SK-N-DZ (cell line): ENCODE results near the gene PLIN5.

Source experiments
- DNase-seq: peaks from one replicate; pipeline ENCODE4 v3.0.0-alpha.2; 2015; ENCODE audit warnings: low spot score

The PLIN5 gene

GRCh38 chr19:4492337-4493103 is 42.5 kb downstream of the PLIN5 start:
- DNase-seq: no peak

GRCh38 chr19:4491446-4491845 is 43.6 kb downstream of the PLIN5 start:
- no peak for DNase-seq

GRCh38 chr19:4488496-4488895 is 46.5 kb downstream of the PLIN5 start:
- DNase-seq: no peak

GRCh38 chr19:4487572-4487971 is 47.5 kb downstream of the PLIN5 start:
- DNase-seq: no peak

- no peak for DNase-seq
Measured at GRCh38 chr19:4483385-4483784, 51.6 kb downstream of the PLIN5 start.

GRCh38 chr19:4482721-4483364 is 52.2 kb downstream of the PLIN5 start:
- no peak for DNase-seq

GRCh38 chr19:4477034-4477801 is 57.8 kb downstream of the PLIN5 start:
- no peak for DNase-seq

GRCh38 chr19:4474514-4475022 is 60.5 kb downstream of the PLIN5 start:
- DNase-seq: peak; percentile 89

GRCh38 chr19:4473763-4474513 is 61.1 kb downstream of the PLIN5 start:
- DNase-seq: no peak

- no peak for DNase-seq
Measured at GRCh38 chr19:4473011-4473762, 61.8 kb downstream of the PLIN5 start.
